Transverse colon (tissue), 4 donors: ENCODE measurements around the gene DNAH3. TPM values are rescaled to one million over a fixed set of nuclear protein-coding genes. Genes with fewer than 3 reads are reported as not detected.

Experiments
- DNase-seq: peaks from one replicate; pipeline ENCODE4 v3.0.0-alpha.2; 2019
- H3K27ac ChIP-seq, 4 donors: fragments of 200-600 bp; sonication (generic); 2 replicates each; pipeline ENCODE4 v1.5.1; 2016 to 2018; ENCODE audit warnings: inconsistent platforms in 4 of 4
- H3K27me3 ChIP-seq: fragments of 200-600 bp; sonication (generic); 2 replicates; pipeline ENCODE4 v1.5.1; 2017; ENCODE audit warnings: inconsistent platforms
- H3K36me3 ChIP-seq, 4 donors: fragments of 200-600 bp; sonication (generic); 2 replicates each; pipeline ENCODE4 v1.5.1; 2017 to 2019; ENCODE audit warnings: inconsistent platforms in 4 of 4
- H3K4me1 ChIP-seq, 4 donors: fragments of 200-600 bp; sonication (generic); 2 replicates each; pipeline ENCODE4 v1.5.1; 2017 to 2020; ENCODE audit warnings: inconsistent platforms in 4 of 4
- H3K4me3 ChIP-seq, 4 donors: fragments of 200-600 bp; sonication (generic); 1 replicate in 1 of 4; 2 replicates in 3 of 4; pipeline versions ENCODE4 v1.5.1 to v1.6.1; 2017 to 2019; ENCODE audit warnings: inconsistent platforms in 4 of 4
- H3K9me3 ChIP-seq, 2 donors: fragments of 200-600 bp; sonication (generic); 2 replicates each; pipeline ENCODE4 v1.5.1; 2017 to 2019; ENCODE audit warnings: inconsistent platforms in 2 of 2
- CTCF ChIP-seq, 5 experiments: fragments of 200-600 bp in 3 of 5; fragments of 450-650 bp in 2 of 5; sonication (generic) in 3 of 5; IDR thresholded peaks; 1 replicate in 2 of 5; 2 replicates in 3 of 5; pipeline ENCODE4 v1.5.1; 2016 to 2017; ENCODE audit warnings: antibody characterized with exemption in 5 of 5, inconsistent platforms in 3 of 5, mild to moderate bottlenecking in 2 of 5, moderate library complexity in 1 of 5
- EP300 ChIP-seq: sonication (generic); formaldehyde crosslinking; IDR thresholded peaks from one replicate; pipeline ENCODE4 v1.6.1; 2017; ENCODE audit warnings: antibody characterized with exemption, low read depth
- POLR2A ChIP-seq: fragments of 450-650 bp; IDR thresholded peaks from one replicate; pipeline ENCODE4 v1.6.1; 2016; ENCODE audit warnings: antibody characterized with exemption, mild to moderate bottlenecking, moderate library complexity
- POLR2AphosphoS5 ChIP-seq, 3 donors: sonication (generic); formaldehyde crosslinking; IDR thresholded peaks; one replicate each; pipeline ENCODE4 v1.6.1; 2016; ENCODE audit warnings: antibody characterized with exemption in 3 of 3
- WGBS, 2 donors: methylation state at CpG; one replicate each; pipeline ENCODE4 v1.1.5; 2018; ENCODE audit warnings: low coverage in 1 of 2; 5-methylcytosine and 5-hydroxymethylcytosine counted together
- in situ Hi-C, 4 donors: fragments of 200-750 bp; cut with MboI; loops; one replicate each; pipeline versions ENCODE4 v1.15.0 to v1.15.1; 2017; ENCODE audit warnings: low sequenced_read_pairs in 3 of 4, low pct_ligation_motif_present in 1 of 4, low pct_unique_long_range_greater_than_20kb in 1 of 4
- intact Hi-C: fragments of 100-400 bp; cut with DNase I; formaldehyde crosslinking; loops from one replicate; pipeline ENCODE4 v1.15.1; 2023; ENCODE audit warnings: low total_unique reads
- total RNA-seq, 4 donors: library from RNA; depleted of rRNA; stranded (reverse); fragments of >200 nt; gene quantifications; one replicate each; pipeline ENCODE4 v1.1.0, GENCODE V29; 2016

DNAH3 gene
- total RNA-seq, 4 donors from 2014 or later, result 1.1 to 28.7 (median 5.5) TPM

- Histone ChIP-seq H3K27ac (no peak overlapping the region), H3K4me1 (peaks cover 0 to 4% (median 0%) of the 10 kb centered on the region in 4 donors), H3K9me3 (no peaks in the 10 kb centered on the region), H3K27me3 (no peaks in the 10 kb centered on the region), H3K4me3 (no peak overlapping the region), H3K36me3 (no peaks in the 10 kb centered on the region)
- TF ChIP-seq EP300, result no peak
- no peak for TF ChIP-seq POLR2AphosphoS5 (IDR thresholded peaks at IDR 0.05)
- no peak for TF ChIP-seq POLR2A
- TF ChIP-seq CTCF (IDR thresholded peaks at IDR 0.05), result no peak
- in situ Hi-C loops, result no loop called here
- intact Hi-C loops, result no loop called here
- WGBS, 2 donors, result 83 to 93% methylated on average over 3 to 4 of the region's 4 CpGs
- no peak for DNase-seq
Observed at GRCh38 chr16:20942256-20942655, 208.4 kb downstream of the DNAH3 start.

GRCh38 chr16:20941636-20941926 lies 209.1 kb downstream of the DNAH3 start:
- H3K9me3 ChIP-seq, result no peaks in the 10 kb centered on the region
- 97 to 100% methylated on average over 1 to 6 of the region's 6 CpGs for whole genome bisulfite sequencing, 2 donors
- no peaks in the 10 kb centered on the region for H3K27me3 ChIP-seq
- no peak overlapping the region for H3K4me3 ChIP-seq
- no peak for DNase-seq
- intact Hi-C loops (no loop called here), in situ Hi-C loops (no loop called here)
- no peaks in the 10 kb centered on the region for H3K36me3 ChIP-seq
- no peak for TF ChIP-seq POLR2AphosphoS5 (IDR thresholded peaks at IDR 0.05)
- no peak for TF ChIP-seq CTCF (IDR thresholded peaks at IDR 0.05)
- TF ChIP-seq POLR2A, result no peak
- TF ChIP-seq EP300, result no peak
- peaks cover 0 to 4% (median 0%) of the 10 kb centered on the region in 4 donors for H3K4me1 ChIP-seq
- H3K27ac ChIP-seq, result no peak overlapping the region

GRCh38 chr16:20940871-20941635 lies 209.6 kb downstream of the DNAH3 start:
- Histone ChIP-seq H3K4me3 (no peak overlapping the region), H3K27me3 (no peaks in the 10 kb centered on the region), H3K4me1 (peaks cover 0 to 4% (median 0%) of the 10 kb centered on the region in 4 donors), H3K9me3 (no peaks in the 10 kb centered on the region), H3K27ac (no peak overlapping the region), H3K36me3 (no peaks in the 10 kb centered on the region)
- 58 to 80% methylated on average over 1 to 6 of the region's 6 CpGs for WGBS, 2 donors
- DNase-seq, result no peak
- in situ Hi-C loops (no loop called here), intact Hi-C loops (no loop called here)
- TF ChIP-seq CTCF (IDR thresholded peaks at IDR 0.05) (no peak), POLR2A (no peak), POLR2AphosphoS5 (IDR thresholded peaks at IDR 0.05) (no peak), EP300 (no peak)

- H3K27ac ChIP-seq, result no peak overlapping the region
- no peaks in the 10 kb centered on the region for H3K36me3 ChIP-seq
- H3K27me3 ChIP-seq, result no peaks in the 10 kb centered on the region
- H3K4me3 ChIP-seq, result no peak overlapping the region
- H3K9me3 ChIP-seq, result no peaks in the 10 kb centered on the region
- no peak for TF ChIP-seq POLR2A
- TF ChIP-seq POLR2AphosphoS5 (IDR thresholded peaks at IDR 0.05), result no peak
- no peak for TF ChIP-seq CTCF (IDR thresholded peaks at IDR 0.05)
- no peak for TF ChIP-seq EP300
- intact Hi-C loops, result no loop called here
- no peak for DNase-seq
- H3K4me1 ChIP-seq, result peaks cover 0 to 4% (median 0%) of the 10 kb centered on the region in 4 donors
- in situ Hi-C loops, result no loop called here
Observed at GRCh38 chr16:20939611-20940010, 211.0 kb downstream of the DNAH3 start.
